ENCODE measurements around the gene TBX5. TPM values are rescaled to one million over a fixed set of nuclear protein-coding genes. Genes with fewer than 3 reads are reported as not detected.
A peak's percentile ranks its signal among the peaks of the same experiment; 100 is the strongest.

TBX5 gene
- total RNA-seq, 1 donor from 2014 or later, result not detected

DNA sequence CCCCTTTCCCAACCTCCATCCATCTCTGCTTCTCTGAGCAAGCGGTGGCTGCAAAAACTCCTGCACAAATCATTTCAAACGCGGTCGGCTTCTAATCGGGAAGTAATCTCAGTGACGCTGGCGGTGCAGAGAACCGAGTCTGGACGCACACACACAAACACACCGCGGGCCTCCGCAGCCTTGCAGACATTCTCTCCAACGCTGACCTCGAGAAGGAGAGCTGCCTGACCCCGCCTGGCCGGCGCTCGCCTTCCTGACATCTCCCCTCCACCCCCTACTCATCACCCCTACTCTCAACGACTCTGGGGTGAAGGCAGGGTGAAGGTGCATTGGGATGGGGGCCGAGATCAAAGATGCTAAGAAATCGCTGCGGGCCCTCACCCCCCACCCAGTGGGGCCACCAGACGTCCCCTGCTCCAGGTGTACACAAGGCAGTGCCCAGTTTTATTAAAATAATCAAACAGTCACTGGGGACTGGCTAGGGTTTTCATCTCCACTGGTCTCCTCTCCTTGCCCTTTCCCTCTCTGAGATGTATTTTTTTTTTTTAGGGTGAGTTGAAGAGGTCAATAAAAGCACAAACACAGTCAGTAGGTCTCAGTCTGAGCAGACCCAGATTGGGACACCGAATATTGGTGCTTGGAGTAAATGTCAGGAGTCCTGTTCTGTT lies 506 bp upstream of the TBX5 start:
- DNase-seq (ENCODE audit: low read depth in 2 of 2), result no peak

DNA sequence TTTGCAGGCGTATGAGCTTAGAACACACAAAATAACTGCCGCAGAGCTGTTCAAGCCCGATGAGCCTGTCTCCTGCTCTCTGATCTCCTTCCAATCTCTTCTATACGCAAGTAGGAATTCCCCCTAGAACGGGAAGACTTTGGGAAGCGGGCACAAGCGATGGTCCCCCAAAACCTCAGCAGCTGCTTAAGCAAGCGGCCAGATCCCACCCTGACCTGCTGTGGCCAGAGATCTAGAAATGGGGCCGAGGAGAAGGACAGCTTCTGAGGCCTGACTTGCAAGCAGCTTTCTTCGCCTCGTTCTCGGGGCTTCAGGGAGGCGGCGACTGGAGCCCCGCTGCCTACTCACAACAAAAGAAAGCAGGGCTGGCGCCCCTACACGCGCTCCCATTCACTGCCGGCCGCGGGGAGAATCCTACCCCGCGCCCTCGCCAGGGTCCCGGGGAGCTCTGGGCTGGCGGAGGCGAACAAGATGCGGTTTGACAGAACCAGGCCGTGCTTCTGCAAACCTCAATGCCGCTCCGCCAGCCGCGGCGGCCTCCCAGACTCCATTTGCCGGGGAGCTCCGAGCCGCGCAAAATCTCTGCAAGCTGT lies 922 bp downstream of the TBX5 start:
- no peak for DNase-seq (ENCODE audit: low read depth in 2 of 2)

DNA sequence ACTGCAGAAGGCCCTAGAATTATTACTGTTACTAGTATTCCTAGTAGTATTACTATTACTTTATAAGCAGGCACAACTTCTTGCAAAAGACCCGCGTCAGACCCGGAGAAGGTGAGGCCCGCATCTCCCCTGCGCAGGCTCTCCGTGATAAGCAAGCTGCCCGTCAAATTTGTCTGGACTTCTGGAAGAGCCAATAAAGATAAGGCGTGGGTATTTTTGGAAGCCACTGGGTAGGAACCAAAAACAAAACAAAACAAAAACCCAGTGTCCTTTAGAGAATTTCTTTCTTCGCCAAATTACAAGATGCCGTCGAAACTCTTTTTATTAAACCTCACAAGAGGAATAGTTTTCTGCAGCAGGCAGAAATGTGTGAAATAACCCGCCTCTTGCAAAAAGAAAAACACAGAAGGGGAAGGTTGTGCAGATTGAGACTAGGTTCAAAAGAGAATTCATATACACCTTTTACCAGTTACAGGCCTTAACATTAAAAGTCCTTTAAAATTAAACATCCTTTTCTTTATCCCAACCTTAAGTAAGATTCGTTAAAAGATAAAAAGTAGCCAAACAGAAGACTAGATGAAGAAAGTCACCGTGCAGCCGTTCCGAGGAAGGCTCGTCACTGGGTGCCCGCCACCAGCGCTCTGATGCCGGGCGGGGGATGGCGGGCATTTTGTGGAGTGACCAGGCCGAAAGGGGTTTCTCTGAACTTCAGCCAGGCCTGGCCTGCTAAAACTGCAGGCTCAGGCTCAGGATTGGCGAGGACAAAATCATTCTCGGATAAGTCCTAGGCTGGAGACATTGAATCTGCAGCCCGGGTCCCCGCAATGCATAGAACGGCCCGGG lies 1.6 kb downstream of the TBX5 start:
- no peak for DNase-seq (ENCODE audit: low read depth in 2 of 2)

DNA sequence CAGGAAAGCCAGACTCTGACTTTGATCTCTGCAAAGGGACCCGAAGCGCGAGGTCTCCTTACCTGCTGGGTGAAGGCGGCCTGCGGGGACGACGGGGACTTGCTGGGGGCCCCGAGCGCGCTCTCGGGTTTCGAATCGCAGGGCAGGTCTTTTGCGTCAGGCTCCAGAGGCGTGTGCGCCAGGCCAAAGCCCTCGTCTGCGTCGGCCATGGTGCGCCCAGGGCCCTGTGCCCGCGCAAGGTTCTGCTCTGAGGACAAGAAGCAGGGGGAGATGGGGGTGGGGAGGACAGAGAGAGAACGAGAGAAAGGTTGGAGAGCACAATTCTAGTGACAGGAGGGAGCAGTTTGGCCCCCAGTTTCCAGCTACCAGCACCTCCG lies 2.3 kb downstream of the TBX5 start:
- DNase-seq (ENCODE audit: low read depth in 2 of 2), result no peak

DNA sequence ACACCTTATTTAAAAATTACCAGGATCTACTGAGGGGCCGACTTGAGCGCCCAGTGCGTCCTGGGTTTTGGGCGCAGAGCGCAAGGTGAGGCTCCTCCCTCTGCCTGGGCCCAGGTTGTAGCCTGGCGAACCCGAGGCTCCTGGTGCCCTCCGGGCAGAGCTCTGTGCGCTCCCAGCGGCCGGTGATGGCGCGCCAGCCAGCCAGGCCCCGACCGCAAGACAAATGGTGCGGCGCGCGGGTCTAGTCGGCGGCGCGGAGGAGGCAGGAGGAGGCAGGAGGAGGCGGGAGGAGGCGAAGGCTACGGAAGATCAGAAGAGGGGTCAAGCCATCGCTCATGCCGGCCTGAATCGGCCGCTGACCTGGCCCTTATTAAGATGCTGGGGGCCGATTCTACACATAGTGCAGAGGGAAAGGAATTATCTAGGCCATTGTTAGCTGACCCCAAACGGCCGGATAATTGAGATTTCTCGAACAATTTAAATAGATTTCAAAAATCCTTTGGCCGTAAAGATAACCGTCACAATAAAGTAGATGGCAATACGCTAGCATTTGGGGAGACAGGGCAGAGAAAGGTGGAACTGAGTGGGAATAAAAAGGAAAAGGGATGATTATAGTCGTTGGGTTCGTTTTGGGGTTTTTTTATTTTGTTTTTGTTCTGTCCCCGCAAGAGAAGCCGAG lies 2.8 kb downstream of the TBX5 start:
- peak in 1 of 2 donors; percentile 9 for DNase-seq (ENCODE audit: low read depth in 2 of 2)

DNA sequence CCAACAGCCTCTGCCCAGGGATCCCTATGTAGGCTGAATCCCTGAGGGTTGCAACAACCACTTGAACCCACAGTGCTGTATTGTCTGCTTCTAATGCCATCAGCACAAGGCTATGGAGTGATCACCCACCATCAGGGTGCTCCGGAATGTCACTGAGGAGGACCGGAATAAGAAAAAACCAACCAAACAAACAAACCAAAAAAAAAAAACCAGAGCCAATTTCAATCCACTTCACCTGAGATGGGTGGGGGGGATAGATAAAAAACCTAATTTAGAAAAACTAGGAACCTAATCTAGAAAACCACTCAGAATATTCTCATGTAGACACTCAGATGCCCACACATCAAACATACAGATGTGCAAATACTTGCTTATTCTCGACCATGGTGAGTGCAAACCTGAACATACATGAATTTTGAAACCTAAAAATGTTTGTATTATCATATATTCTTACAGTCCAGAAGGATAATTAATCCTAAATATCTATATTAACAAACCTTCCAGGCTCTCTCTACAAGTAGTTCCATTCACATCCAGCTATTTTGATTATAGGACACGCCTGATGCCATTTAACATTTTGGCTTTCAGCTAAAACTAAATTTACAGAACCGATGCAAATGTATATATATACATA lies 3.7 kb downstream of the TBX5 start:
- no peak for DNase-seq (ENCODE audit: low read depth in 2 of 2)

DNA sequence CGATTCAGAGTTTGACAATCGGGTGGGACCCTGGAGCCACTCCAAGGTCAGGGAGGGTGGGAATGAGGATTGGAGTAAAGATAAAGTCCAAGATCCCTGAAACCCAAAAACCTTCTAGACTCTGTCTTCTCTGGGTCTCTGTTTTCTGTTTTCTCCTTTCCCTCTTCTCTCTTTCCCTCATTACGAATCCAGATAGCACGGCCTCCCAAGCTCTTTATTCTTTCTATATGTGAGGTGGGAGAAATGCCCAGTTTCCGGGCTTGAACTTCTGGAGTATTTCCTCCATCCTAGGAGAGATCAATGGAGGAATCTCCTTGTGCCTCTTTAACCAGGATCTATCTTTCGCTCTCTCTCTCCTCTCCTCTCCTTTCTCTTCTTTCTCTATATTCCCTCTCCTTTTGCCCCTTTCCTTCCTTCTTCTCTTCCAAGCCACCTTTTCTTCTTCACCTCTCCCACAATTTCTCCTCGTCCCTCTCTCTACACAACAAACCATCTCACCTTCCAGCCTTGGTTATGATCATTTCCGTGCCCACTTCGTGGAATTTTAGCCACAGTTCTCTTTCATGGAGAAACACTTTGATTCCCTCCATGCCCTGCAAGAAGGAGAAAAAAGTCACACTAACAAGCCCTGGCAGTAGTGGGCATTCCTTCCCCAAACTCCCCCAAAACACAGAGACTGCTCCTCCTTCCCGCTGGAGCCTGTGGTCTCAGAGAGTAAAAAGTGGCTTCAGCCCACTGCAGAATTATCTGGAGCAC lies 4.4 kb downstream of the TBX5 start:
- DNase-seq (ENCODE audit: low read depth in 2 of 2), result no peak

DNA sequence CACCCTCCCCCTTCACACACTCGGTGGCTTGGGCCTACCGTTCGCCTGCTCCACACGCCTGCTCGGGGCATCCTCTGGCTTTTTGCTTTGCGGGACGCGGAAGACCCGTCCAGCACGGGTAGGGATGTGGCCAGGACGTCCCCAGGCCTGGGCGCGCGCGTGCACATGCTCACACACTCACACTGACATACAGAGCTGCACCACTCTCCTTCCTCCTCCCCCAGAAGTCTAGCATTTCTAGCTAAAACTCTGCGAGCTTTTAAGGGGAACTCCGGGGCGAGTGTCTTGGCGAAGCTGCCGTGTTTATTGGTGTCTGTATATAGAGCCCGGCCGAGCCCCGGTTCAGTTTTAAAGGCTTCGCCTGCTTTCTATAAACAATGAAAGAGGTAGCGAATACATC lies 5.0 kb downstream of the TBX5 start:
- DNase-seq (ENCODE audit: low read depth in 2 of 2), result no peak

DNA sequence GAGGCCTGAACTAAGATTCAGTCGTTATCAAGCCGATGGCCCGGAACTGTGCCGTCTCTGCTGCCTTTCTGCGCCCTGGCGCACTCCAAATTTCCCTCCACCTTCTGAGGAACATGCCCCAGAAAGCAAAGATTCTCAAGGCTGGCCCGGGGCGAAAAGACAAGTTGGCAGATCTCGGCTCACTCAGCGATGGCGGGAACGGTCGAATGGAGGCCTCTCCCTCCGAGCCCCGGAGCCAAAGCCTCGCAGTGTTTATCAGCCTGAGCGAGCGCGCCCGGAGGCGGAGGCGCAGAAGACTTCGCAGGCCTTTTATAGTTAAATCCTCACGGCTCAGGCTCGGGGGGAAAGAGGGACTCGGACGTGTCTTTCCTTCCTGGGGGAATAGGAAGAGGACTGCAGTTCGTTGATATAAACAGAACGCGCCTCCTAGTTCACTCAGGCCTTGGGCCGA lies 5.6 kb downstream of the TBX5 start:
- no peak for DNase-seq (ENCODE audit: low read depth in 2 of 2)

DNA sequence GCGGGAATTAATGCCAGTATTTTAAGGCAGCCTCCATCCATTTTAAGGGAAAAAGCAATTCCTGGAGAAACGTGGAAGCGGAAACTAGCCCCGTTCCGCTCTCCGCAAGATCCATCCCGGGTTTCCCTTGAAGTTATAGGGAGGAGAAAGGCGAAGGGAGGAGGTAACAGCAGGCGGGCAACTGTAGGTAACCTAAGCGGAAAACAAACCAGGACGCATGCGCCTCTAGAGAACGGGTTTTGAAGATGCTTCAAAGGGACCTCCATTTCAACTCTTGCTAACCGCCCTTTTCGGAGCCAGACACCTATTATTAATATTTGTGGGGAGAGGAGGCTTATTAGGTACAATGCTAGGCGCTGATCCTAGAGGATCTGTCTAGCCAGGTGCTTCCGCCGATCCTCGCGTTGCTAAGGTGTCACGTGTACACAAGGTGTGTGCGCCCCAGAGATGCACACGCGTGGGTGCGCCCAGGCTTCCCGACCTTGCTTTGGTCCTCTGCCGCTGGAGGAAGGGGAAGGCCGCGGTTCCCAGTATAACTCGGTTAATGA lies 6.2 kb downstream of the TBX5 start:
- DNase-seq (ENCODE audit: low read depth in 2 of 2), result no peak

DNA sequence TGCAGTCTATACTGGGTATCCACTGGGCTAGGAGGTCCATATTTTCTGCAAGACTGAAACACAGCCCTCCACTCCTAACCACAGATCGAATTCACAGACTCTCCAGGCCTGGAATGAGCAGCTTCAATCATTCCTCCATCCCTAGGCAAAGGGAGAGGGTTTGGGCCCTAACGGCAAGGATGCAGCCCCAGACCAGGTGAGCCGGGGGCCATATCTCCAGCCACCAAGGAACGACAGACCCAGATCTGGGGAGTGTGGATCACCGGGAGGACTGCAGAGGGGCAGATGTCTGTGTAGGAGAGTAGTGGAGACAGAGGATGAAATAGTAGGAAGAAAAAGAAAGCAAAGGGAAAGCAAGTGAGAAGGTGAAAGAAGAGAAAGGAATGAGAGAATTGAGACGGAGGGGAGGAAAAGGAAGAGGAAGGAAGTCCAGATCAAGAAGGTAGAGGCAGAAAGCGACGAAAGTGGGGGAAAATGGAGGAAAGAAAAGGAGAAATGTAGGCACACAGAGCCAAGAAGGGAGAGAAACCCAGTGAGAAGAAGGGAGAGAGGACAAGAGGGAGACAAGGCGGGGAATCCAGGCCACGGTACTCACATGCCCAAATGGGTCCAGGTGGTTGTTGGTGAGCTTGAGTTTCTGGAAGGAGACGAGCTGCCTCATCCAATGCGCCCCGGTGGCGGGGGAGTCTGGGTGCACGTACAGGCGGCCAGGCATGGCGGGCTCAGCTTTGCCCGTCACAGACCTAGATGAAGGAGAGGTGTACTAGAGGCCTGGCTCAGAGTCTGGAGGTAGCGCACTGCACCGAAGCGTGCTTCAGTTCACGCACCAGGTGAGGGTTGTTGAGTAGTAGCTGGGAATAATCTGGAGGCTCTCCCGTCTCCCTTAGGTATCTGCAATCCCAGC lies 7.7 kb downstream of the TBX5 start:
- no peak for DNase-seq (ENCODE audit: low read depth in 2 of 2)

DNA sequence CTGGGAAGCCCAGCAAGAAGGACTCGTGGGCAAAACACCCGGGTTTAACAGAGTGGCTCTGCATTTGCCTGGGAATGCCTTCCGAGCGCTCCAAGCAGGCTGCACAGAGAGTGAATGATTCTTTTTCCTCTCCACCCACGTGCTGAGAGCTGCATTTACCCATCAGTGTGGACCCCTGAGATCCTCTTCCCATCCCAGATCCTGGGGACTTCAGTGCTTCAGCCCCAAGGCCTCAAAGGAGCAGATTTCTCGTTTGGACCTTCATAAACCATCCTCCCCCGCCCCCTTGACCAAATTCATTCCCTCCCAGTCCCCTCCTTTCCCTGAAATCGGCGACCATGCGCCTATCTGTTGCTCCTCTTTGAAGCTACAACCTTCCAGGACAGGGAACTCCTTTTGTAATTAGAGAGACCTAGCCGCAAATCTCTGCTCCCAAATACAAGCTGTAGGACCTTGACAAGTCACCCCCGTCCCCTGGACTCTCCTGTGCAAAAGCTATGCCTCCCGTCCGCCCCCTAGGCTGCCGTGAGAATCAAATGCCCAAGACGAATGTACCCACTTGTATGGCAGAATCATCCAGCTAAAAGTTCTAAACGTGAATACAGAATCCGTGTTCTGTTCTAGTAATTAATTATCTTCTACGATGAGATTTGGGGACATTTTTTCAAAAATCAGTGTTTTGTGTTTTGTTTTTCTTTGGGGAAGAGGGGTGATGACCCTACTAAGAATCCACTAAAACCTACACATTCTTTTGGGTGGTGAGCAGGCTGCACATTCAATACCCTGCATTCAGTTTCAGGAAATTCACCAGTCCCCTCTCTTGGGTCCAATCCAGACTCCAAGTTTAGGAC lies 8.8 kb downstream of the TBX5 start:
- no peak for DNase-seq (ENCODE audit: low read depth in 2 of 2)

DNA sequence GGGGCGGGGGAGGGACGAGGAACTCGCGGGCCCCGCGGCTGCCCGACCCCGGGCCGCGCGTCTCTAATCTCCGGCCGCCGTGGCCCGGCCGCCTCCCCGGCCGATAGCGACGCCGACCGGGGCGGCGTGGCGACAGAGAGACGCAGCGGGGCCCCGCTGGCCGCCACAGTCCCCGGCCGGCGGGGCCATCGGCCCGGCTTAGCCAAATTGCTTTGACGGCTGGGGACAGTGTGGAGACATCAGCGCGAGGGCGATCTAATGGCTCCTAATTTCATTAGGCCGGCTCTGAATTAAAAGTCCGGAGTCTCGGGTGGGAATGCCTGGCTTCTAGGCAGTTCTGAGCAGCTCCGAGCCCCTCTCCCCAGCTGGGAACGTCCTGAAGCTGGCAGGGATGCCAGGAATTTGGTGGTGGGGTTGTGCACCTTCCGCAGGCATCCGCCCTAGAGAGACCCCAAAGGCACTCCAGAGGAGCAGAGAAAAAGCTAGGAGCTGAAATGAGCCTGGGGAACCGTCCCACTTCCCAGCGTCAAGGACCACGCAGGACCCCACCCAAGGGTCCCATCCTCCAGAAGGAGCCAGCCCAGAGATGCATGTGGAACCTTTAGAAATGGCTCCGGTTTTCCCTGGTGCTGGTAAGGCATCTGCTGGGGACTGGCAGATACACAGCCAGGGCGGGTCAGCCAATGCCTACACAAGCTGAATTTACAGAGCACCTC lies 9.6 kb downstream of the TBX5 start:
- DNase-seq (ENCODE audit: low read depth in 2 of 2), result no peak

DNA sequence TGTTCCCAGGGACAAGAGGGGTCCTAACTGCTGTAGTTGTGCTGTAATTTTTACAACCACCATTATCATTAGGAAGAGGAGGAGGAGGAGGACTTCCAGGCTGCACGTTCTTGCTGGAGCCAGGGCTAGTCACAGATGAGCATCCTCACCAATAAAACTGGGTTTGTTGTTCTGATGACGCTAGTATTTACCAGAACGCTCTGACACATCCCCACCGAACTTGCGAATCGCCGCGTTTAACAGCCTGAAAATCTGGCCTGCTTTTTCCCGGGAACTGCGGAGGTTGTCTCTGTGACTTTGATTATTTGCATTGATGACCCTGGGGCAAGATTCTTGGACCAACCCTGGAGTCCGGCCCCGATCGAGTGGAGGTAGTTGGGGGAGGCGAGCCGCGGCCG lies 10.2 kb downstream of the TBX5 start:
- no peak for DNase-seq (ENCODE audit: low read depth in 2 of 2)

DNA sequence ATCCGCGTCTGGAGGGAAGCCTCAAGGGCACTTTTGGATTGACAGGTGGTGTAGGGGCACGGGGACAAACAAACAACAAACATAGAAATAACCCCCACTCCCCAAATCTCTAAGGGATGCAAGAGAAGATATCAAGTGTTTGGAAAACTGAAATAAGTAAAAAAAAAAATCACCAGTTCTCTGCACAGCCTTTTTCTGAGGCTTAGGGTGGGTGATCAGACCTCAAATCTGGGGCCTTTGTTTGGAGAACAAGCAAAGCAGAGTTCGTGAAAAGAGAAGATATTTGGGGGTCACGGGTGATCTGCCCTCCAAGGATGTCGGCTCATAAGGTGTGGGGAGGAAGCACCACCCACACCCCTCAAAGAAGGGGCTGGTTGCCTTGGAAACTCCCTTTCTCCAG lies 10.7 kb downstream of the TBX5 start:
- no peak for DNase-seq (ENCODE audit: low read depth in 2 of 2)

DNA sequence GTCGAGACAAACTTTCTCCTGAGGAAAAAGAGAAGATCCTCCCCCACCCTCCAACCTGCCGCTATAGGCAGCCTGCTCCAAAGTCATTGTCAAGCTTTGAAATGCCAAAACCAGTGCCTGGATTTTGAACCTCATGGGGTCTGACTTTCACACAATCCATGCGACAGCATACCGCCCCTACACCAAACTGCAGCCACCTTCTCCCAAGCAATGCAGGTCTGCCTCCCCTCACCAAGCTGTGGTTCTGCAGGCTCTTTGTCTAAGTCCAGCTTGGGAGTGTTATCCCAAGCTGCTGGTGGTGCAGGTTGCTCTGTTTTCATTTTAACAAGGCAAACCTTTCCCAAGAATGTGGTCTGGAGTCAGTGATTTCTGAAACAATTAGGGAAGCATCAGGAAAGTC lies 12.4 kb downstream of the TBX5 start:
- DNase-seq (ENCODE audit: low read depth in 2 of 2), result no peak

DNA sequence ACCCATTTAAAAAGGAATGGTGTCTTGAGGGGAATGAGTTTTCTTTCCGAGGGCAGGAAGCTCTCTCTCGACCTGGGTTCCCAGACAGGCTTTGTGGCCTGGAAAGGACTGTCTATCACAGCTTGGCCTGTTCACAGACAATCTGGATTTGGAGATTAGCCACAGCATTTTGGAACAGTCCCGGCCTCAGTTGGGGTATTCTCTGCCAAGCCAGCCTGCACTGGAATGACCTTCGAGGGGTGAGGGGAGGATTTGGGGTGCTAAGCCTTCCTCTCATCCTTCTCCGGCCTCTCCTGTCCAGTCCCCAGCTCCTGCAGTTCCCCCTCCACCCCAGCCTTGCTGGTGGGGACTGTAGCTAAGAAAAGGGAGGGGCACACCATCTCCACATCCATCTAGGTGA lies 13.0 kb downstream of the TBX5 start:
- no peak for DNase-seq (ENCODE audit: low read depth in 2 of 2)

DNA sequence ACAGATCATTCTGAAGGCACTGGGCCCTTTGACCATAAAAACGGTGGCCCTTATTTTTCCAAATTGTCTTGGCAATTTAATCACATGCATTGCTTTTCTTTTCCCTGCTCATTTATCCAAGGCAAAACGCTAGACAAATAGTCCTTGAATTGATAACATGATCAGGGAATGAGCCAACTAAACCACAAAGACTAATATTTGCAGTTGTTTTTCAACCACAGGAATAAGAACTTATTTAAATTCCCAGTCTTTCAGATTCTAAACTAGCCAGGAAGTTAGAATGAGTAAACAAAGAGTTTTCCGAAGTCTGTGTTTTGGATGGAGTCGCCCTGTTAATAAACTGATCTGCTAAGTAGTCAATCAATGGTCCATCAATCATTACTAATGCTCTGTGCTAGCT lies 14.9 kb downstream of the TBX5 start:
- DNase-seq (ENCODE audit: low read depth in 2 of 2), result no peak
